HEK293 (cell line): ENCODE results near the gene AIG1.

Experiments used
- CTCF ChIA-PET: fragments of 350-600 bp; formaldehyde crosslinking; extraction: SDS; loops from one replicate; lab custom pipeline; 2021; ENCODE audit warnings: antibody characterized with exemption; lab: Yijun Ruan, JAX
- POLR2A ChIA-PET: fragments of 300-600 bp; formaldehyde crosslinking; extraction: SDS; loops from one replicate; lab custom pipeline; 2020; ENCODE audit warnings: antibody characterized with exemption, inconsistent platforms; lab: Yijun Ruan, JAX
- H3K27ac ChIP-seq: fragments of 200-500 bp; sonication (Bioruptor generic); 2 replicates; pipeline ENCODE4 v1.5.1; 2014; ENCODE audit warnings: low read depth, low read length, control low read depth, inconsistent platforms; ENCODE audit errors: extremely low read depth
- H3K36me3 ChIP-seq, 2 experiments: fragments of 200-500 bp in 1 of 2; sonication (Bioruptor generic) in 1 of 2; 1 replicate in 1 of 2; 2 replicates in 1 of 2; pipeline ENCODE4 v1.5.1; 2014 to 2017; ENCODE audit warnings: inconsistent platforms in 2 of 2, low read length in 2 of 2; ENCODE audit not compliant: control insufficient read depth in 2 of 2, insufficient read depth in 1 of 2
- H3K4me1 ChIP-seq: fragments of 200-500 bp; sonication (Bioruptor generic); 2 replicates; pipeline ENCODE4 v1.5.1; 2014; ENCODE audit warnings: mild to moderate bottlenecking, low read length, inconsistent platforms; ENCODE audit not compliant: control insufficient read depth, insufficient read depth
- H3K4me3 ChIP-seq: 2 replicates; pipeline ENCODE4 v1.5.1; 2011; ENCODE audit warnings: low read depth, mild to moderate bottlenecking, control low read depth, low read length, moderate library complexity
- H3K9me3 ChIP-seq: fragments of 200-500 bp; sonication (Bioruptor generic); 2 replicates; pipeline ENCODE4 v1.5.1; 2014; ENCODE audit warnings: low read depth, low read length, inconsistent platforms; ENCODE audit not compliant: control insufficient read depth, insufficient read depth
- BCL11A ChIP-seq: fragments of 450-650 bp; formaldehyde crosslinking; IDR thresholded peaks from 2 replicates; pipeline ENCODE4 v1.5.1; 2016; ENCODE audit warnings: low read depth, missing biosample characterization, missing genetic modification characterization
- BCL6B ChIP-seq: fragments of 450-650 bp; formaldehyde crosslinking; IDR thresholded peaks from 2 replicates; pipeline ENCODE4 v1.5.1; 2017; ENCODE audit warnings: missing biosample characterization, missing genetic modification characterization
- PBX3 ChIP-seq: sonication (generic); formaldehyde crosslinking; IDR thresholded peaks from 2 replicates; pipeline ENCODE4 v1.8.1; 2022; ENCODE audit warnings: mild to moderate bottlenecking, moderate library complexity, missing genetic modification reagents
- REPIN1 ChIP-seq: fragments of 450-650 bp; formaldehyde crosslinking; IDR thresholded peaks from 2 replicates; pipeline ENCODE4 v1.5.1; 2017; ENCODE audit warnings: missing biosample characterization, missing genetic modification characterization, low read depth
- TRIM28 ChIP-seq: IDR thresholded peaks from 2 replicates; pipeline ENCODE4 v1.6.1; 2011; ENCODE audit warnings: low read length, control low read depth, borderline replicate concordance
- ZBTB48 ChIP-seq: fragments of 450-650 bp; formaldehyde crosslinking; IDR thresholded peaks from 2 replicates; pipeline ENCODE4 v1.5.1; 2016; ENCODE audit warnings: missing biosample characterization, missing genetic modification characterization
- ZBTB6 ChIP-seq: fragments of 450-650 bp; formaldehyde crosslinking; IDR thresholded peaks from 2 replicates; pipeline ENCODE4 v1.5.1; 2017; ENCODE audit warnings: missing biosample characterization, missing genetic modification characterization
- ZEB2 ChIP-seq: fragments of 450-650 bp; formaldehyde crosslinking; IDR thresholded peaks from 2 replicates; pipeline ENCODE4 v1.5.1; 2016; ENCODE audit warnings: missing biosample characterization, missing genetic modification characterization
- ZFHX2 ChIP-seq: fragments of 450-650 bp; formaldehyde crosslinking; conservative IDR thresholded peaks from 2 replicates; pipeline ENCODE4 v1.5.1; 2016; ENCODE audit warnings: missing biosample characterization, missing genetic modification characterization
- ZFP37 ChIP-seq: fragments of 450-650 bp; formaldehyde crosslinking; IDR thresholded peaks from 2 replicates; pipeline ENCODE4 v1.5.1; 2016; ENCODE audit warnings: missing biosample characterization, missing genetic modification characterization
- ZNF138 ChIP-seq: fragments of 450-650 bp; formaldehyde crosslinking; IDR thresholded peaks from 2 replicates; pipeline ENCODE4 v1.5.1; 2016; ENCODE audit warnings: missing biosample characterization, missing genetic modification characterization, borderline replicate concordance
- ZNF214 ChIP-seq: fragments of 450-650 bp; formaldehyde crosslinking; IDR thresholded peaks from 2 replicates; pipeline ENCODE4 v1.5.1; 2017; ENCODE audit warnings: missing biosample characterization, mild to moderate bottlenecking, missing genetic modification characterization, borderline replicate concordance
- ZNF248 ChIP-seq: fragments of 450-650 bp; formaldehyde crosslinking; IDR thresholded peaks from 2 replicates; pipeline ENCODE4 v1.5.1; 2017; ENCODE audit warnings: missing biosample characterization, missing genetic modification characterization
- ZNF280D ChIP-seq: fragments of 450-650 bp; formaldehyde crosslinking; IDR thresholded peaks from 2 replicates; pipeline ENCODE4 v1.5.1; 2016; ENCODE audit warnings: missing biosample characterization, missing genetic modification characterization
- ZNF311 ChIP-seq: fragments of 450-650 bp; formaldehyde crosslinking; IDR thresholded peaks from 2 replicates; pipeline ENCODE4 v1.5.1; 2017; ENCODE audit warnings: missing biosample characterization, missing genetic modification characterization, borderline replicate concordance
- ZNF548 ChIP-seq: fragments of 450-650 bp; formaldehyde crosslinking; IDR thresholded peaks from 2 replicates; pipeline ENCODE4 v1.5.1; 2016; ENCODE audit warnings: missing biosample characterization, missing genetic modification characterization
- ZNF561 ChIP-seq: fragments of 450-650 bp; IDR thresholded peaks from 2 replicates; pipeline ENCODE4 v1.5.1; 2018; ENCODE audit warnings: missing biosample characterization, missing genetic modification characterization, borderline replicate concordance
- ZNF600 ChIP-seq: fragments of 450-650 bp; formaldehyde crosslinking; IDR thresholded peaks from 2 replicates; pipeline ENCODE4 v1.5.1; 2016; ENCODE audit warnings: missing biosample characterization, missing genetic modification characterization
- ZNF610 ChIP-seq: fragments of 450-650 bp; formaldehyde crosslinking; IDR thresholded peaks from 2 replicates; pipeline ENCODE4 v1.5.1; 2016; ENCODE audit warnings: missing biosample characterization, missing genetic modification characterization, borderline replicate concordance
- ZNF664 ChIP-seq: fragments of 450-650 bp; formaldehyde crosslinking; IDR thresholded peaks from 2 replicates; pipeline ENCODE4 v1.5.1; 2016; ENCODE audit warnings: missing biosample characterization, missing genetic modification characterization
- ZNF768 ChIP-seq: fragments of 450-650 bp; formaldehyde crosslinking; IDR thresholded peaks from 2 replicates; pipeline ENCODE4 v1.5.1; 2018; ENCODE audit warnings: missing biosample characterization, mild to moderate bottlenecking, missing genetic modification characterization
- ZSCAN30 ChIP-seq: fragments of 450-650 bp; IDR thresholded peaks from 2 replicates; pipeline ENCODE4 v1.5.1; 2018; ENCODE audit warnings: missing biosample characterization, mild to moderate bottlenecking, missing genetic modification characterization, moderate library complexity

The AIG1 gene

GRCh38 chr6:143205585-143205984 is 144.9 kb downstream of the AIG1 start (continued):
- no peak for TF ChIP-seq BCL6B
- no peak for TF ChIP-seq ZNF248 (tag by site-specific recombination)
- TF ChIP-seq ZBTB6 (tag by site-specific recombination), result no peak
- no peak for TF ChIP-seq ZNF548 (tag by site-specific recombination)
- no peak for TF ChIP-seq ZBTB48 (tag by site-specific recombination)
- TF ChIP-seq ZEB2 (tag by site-specific recombination), result no peak
- TF ChIP-seq ZFP37 (tag by site-specific recombination), result no peak
- no peak for TF ChIP-seq ZNF610 (tag by site-specific recombination)
- no peak for TF ChIP-seq ZNF311 (tag by site-specific recombination)
- no peak for TF ChIP-seq ZNF280D
- TF ChIP-seq, all 188 proteins: peak for 0

GRCh38 chr6:143205991-143206390 is 145.3 kb downstream of the AIG1 start:
- Histone ChIP-seq H3K4me3 (no peak overlapping the region), H3K4me1 (no peaks in the 10 kb centered on the region), H3K27ac (no peak overlapping the region), H3K9me3 (no peaks in the 10 kb centered on the region), H3K36me3 (no peaks in the 10 kb centered on the region)
- CTCF ChIA-PET, result interaction anchor here (1.0 kb wide), 1 partner anchor 640 kb away, joined by 3 read pairs; no protein-coding TSS in a partner anchor
- no peak for TF ChIP-seq ZNF561 (tag by site-specific recombination)
- TF ChIP-seq ZNF600 (tag by site-specific recombination), result no peak
- no peak for TF ChIP-seq PBX3 (CRISPR knock-in tag)
- TF ChIP-seq ZNF768 (tag by site-specific recombination), result no peak
- no peak for TF ChIP-seq ZNF138
- TF ChIP-seq ZNF664 (tag by site-specific recombination), result no peak
- TF ChIP-seq TRIM28, result no peak
- TF ChIP-seq ZFHX2 (tag by site-specific recombination), result no peak
- TF ChIP-seq REPIN1, result no peak
- no peak for TF ChIP-seq BCL11A (tag by site-specific recombination)
- TF ChIP-seq ZSCAN30, result no peak
- TF ChIP-seq ZNF311 (tag by site-specific recombination), result no peak
- no peak for TF ChIP-seq ZNF214 (tag by site-specific recombination)
- POLR2A ChIA-PET, result no interaction called here
